22Rv1 (cell line): Measurements from ENCODE around the gene SIPA1L3.

Experiments used
- ZFX ChIP-seq: fragments of 450-650 bp; IDR thresholded peaks from 2 replicates; pipeline ENCODE4 v1.6.1; 2017; ENCODE audit warnings: antibody characterized with exemption, borderline replicate concordance
- TF ChIP-seq, protein P1 (sequence below): fragments of 450-650 bp; IDR thresholded peaks from 2 replicates; pipeline ENCODE4 v1.5.1; 2017; ENCODE audit warnings: mild to moderate bottlenecking

DNA sequence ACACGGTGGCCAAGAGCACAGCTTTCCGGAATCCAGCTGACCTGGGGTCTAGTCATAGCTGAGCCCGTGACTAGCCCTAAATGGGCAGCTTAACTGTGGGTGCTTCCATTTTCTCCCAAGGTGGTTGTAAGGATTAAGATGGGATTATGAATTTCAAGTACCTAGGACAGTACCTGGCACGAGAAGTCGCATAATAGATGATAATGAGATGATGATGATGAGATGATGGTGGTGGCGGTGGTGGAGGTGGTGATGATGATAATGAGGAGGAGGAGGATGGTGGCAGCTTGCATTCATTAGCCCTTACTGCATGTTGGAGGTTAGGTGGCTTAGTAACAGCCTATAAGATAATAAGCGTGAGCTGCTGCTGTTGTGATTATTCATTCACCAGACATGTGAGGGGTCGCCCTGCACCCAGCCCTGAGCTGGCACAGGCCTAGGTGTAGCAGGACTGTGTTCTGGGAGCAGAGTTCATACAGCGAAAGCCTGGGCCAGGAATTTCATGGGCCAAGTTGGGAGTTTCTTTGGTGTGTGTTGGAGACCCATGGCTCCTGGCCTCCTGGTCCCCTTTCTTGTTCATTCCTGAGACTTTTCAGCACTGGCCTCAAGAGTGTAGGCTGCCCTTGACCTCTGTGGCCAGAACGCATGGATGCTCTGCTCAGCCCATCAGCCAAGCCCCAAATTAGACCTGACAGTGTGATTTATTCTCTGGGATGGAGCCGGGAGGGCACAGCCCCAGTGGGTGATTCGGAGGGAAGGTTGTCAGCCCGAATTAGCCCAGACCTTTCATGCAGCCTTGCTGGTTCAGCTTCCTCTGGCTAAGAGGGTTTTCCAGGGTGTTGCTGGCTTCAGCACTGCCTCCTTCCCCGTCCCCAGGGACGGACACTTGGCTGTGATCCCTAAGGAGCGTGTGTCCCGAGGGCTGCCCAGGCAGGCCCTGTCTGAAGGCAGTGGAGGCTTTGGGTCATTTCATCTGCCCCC lies 128.8 kb downstream of the SIPA1L3 start:
- TF ChIP-seq, protein P1, sequence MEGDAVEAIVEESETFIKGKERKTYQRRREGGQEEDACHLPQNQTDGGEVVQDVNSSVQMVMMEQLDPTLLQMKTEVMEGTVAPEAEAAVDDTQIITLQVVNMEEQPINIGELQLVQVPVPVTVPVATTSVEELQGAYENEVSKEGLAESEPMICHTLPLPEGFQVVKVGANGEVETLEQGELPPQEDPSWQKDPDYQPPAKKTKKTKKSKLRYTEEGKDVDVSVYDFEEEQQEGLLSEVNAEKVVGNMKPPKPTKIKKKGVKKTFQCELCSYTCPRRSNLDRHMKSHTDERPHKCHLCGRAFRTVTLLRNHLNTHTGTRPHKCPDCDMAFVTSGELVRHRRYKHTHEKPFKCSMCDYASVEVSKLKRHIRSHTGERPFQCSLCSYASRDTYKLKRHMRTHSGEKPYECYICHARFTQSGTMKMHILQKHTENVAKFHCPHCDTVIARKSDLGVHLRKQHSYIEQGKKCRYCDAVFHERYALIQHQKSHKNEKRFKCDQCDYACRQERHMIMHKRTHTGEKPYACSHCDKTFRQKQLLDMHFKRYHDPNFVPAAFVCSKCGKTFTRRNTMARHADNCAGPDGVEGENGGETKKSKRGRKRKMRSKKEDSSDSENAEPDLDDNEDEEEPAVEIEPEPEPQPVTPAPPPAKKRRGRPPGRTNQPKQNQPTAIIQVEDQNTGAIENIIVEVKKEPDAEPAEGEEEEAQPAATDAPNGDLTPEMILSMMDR, result no peak
- TF ChIP-seq ZFX, result no peak
